ENCODE results near the gene GPR162. TPM values are rescaled to one million over a fixed set of nuclear protein-coding genes. Genes with fewer than 3 reads are reported as not detected.

The GPR162 gene
- total and polyA plus RNA-seq, 8 donors, result 0.41 to 8.8 (median 1.5) TPM

DNA sequence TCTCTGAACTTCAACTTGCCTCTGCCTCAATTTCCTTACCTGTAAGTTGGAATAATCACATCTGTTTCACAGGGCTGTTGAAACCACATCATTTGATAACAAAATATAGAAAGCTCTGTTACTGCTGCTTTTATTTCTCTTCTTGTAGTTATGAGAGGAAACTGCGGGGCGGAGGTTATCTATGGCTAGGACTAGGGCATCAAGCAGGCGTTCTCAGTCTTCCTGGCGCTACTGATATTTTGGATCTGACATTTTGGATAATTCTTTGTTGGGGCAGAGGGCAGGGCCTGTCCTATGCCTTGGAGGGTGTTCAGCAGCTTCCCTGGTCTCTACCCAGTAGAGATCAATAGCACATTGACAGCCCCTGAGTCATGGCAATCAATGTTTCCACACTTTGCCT, 10.5 kb downstream of the GPR162 start:
- H3K27me3 ChIP-seq, result no peaks in the 10 kb centered on the region
- 92 to 95% methylated on average over 4 of the region's 4 CpGs for WGBS, 2 donors
- peaks cover 0 to 4% (median 0%) of the 10 kb centered on the region in 3 donors for H3K4me1 ChIP-seq
- no peak overlapping the region for H3K4me3 ChIP-seq
- DNase-seq (peak in 1 of 6 donors; percentile 5), ATAC-seq (no peak), FAIRE-seq (no peak)
- intact Hi-C loops (cut with DNase I), result no loop called here
- TF ChIP-seq, protein P1, sequence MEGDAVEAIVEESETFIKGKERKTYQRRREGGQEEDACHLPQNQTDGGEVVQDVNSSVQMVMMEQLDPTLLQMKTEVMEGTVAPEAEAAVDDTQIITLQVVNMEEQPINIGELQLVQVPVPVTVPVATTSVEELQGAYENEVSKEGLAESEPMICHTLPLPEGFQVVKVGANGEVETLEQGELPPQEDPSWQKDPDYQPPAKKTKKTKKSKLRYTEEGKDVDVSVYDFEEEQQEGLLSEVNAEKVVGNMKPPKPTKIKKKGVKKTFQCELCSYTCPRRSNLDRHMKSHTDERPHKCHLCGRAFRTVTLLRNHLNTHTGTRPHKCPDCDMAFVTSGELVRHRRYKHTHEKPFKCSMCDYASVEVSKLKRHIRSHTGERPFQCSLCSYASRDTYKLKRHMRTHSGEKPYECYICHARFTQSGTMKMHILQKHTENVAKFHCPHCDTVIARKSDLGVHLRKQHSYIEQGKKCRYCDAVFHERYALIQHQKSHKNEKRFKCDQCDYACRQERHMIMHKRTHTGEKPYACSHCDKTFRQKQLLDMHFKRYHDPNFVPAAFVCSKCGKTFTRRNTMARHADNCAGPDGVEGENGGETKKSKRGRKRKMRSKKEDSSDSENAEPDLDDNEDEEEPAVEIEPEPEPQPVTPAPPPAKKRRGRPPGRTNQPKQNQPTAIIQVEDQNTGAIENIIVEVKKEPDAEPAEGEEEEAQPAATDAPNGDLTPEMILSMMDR (IDR thresholded peaks at IDR 0.05), result no peak
- H3K27ac ChIP-seq, result no peak overlapping the region
- no peaks in the 10 kb centered on the region for H3K9me3 ChIP-seq
- H3K36me3 ChIP-seq, result no peaks in the 10 kb centered on the region

- no peak overlapping the region for H3K27ac ChIP-seq
- intact Hi-C loops (cut with DNase I), result no loop called here
- H3K4me1 ChIP-seq, result no peaks in the 10 kb centered on the region
- H3K9me3 ChIP-seq, result no peaks in the 10 kb centered on the region
- FAIRE-seq (no peak), DNase-seq (peak in 1 of 6 donors; percentile 41), ATAC-seq (no peak)
- H3K4me3 ChIP-seq, result no peak overlapping the region
- whole genome bisulfite sequencing, 2 donors, result 86 to 93% methylated on average over 6 of the region's 6 CpGs
- H3K36me3 ChIP-seq, result no peaks in the 10 kb centered on the region
- no peaks in the 10 kb centered on the region for H3K27me3 ChIP-seq
- TF ChIP-seq, protein P1 (IDR thresholded peaks at IDR 0.05), result no peak
Observed at GRCh38 chr12:6833189-6833890, 11.7 kb downstream of the GPR162 start.

DNA sequence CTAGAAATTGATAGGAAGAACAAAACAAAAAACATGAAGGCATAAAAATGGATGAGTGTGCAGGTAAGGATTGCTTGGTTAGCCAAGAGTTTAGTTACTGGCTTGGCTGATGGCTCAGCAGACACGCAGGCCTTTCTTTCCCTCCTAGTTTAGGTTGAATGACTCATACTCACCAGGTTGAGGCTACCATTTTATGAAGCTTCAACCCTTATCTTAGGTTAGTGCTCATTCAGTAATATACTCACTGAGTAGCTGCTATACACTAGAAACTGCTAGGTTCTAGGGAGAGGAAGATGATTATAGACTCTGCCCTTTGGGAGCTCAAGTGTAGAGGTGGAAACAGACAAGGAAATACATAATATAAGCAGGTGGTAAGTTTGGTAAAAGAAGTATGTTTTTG, 12.6 kb downstream of the GPR162 start:
- Histone ChIP-seq H3K9me3 (no peaks in the 10 kb centered on the region), H3K4me3 (no peak overlapping the region), H3K36me3 (no peaks in the 10 kb centered on the region), H3K27ac (no peak overlapping the region), H3K4me1 (no peaks in the 10 kb centered on the region), H3K27me3 (no peaks in the 10 kb centered on the region)
- intact Hi-C loops (cut with DNase I), result no loop called here
- FAIRE-seq, result no peak
- TF ChIP-seq, protein P1 (IDR thresholded peaks at IDR 0.05), result no peak
- 81 to 84% methylated on average over 1 of the region's 1 CpG for WGBS, 2 donors
- ATAC-seq, result no peak
- DNase-seq, result no peak

DNA sequence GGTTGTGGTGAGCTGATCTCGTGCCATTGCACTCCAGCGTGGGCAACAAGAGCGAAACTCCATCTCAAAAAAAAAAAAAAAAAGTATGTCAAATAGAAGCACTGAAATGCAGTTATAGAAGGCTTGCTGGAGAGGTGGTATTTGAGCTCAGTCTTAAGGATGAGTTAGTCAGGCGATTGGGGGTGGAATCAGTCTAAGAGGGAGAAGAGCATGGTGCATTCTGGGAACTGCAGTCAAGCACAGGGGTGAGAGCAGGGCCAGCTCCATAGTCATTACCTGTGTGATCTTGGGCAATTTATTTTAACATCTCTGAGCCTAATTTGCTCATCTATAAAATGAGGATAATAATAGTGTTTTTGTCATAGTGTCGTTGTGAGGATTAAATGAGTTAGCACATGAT, 13.3 kb downstream of the GPR162 start:
- WGBS, 2 donors, result 74 to 80% methylated on average over 5 of the region's 5 CpGs
- H3K4me1 ChIP-seq, result no peaks in the 10 kb centered on the region
- ATAC-seq (no peak), DNase-seq (no peak), FAIRE-seq (no peak)
- TF ChIP-seq, protein P1 (IDR thresholded peaks at IDR 0.05), result no peak
- no peaks in the 10 kb centered on the region for H3K9me3 ChIP-seq
- H3K36me3 ChIP-seq, result no peaks in the 10 kb centered on the region
- no peak overlapping the region for H3K4me3 ChIP-seq
- H3K27ac ChIP-seq, result no peak overlapping the region
- intact Hi-C loops (cut with DNase I), result loop anchor here in 1 of 3 donors (5.0 kb wide), 1 partner anchor 103 kb away; no protein-coding TSS in a partner anchor
- H3K27me3 ChIP-seq, result no peaks in the 10 kb centered on the region

DNA sequence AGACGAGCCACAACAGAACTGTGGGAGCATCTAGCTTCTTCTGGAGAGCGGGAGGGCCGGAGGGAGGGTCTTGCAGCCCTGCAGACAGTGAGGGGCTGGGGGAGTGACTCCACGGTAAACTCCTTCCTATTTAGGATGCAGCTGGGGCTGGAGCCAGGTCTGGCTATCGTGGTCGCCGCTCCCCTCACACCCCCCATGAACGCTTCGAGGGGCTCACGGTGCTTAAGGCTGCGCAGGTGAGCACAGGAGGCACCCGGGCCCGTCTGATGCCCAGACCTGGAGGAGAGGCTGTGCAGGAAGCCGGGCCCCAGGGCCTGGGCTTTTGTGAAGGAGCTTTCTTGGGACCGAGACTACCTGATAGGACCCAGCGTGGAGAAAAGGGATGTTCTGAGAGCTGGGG, 15.2 kb downstream of the GPR162 start:
- no peaks in the 10 kb centered on the region for H3K4me1 ChIP-seq
- no peaks in the 10 kb centered on the region for H3K9me3 ChIP-seq
- 86 to 92% methylated on average over 16 of the region's 16 CpGs for WGBS, 2 donors
- no peak overlapping the region for H3K4me3 ChIP-seq
- DNase-seq (peak in 1 of 6 donors; percentile 33), ATAC-seq (no peak), FAIRE-seq (no peak)
- H3K27me3 ChIP-seq, result no peaks in the 10 kb centered on the region
- no peak overlapping the region for H3K27ac ChIP-seq
- TF ChIP-seq, protein P1 (IDR thresholded peaks at IDR 0.05), result no peak
- intact Hi-C loops (cut with DNase I), result loop anchor here in 1 of 3 donors (5.0 kb wide), 1 partner anchor 105 kb away; no protein-coding TSS in a partner anchor
- H3K36me3 ChIP-seq, result no peaks in the 10 kb centered on the region
